HepG2 (cell line): ENCODE results near the gene TMIGD2. TPM values are rescaled to one million over a fixed set of nuclear protein-coding genes. Genes with fewer than 3 reads are reported as not detected.
A peak's percentile ranks its signal among the peaks of the same experiment; 100 is the strongest.

Experiments
- ATAC-seq: fragments of 200-7000 bp; cut with Tn5 transposase; 3 replicates; pipeline ENCODE4 v1.9.1; 2020; ENCODE audit warnings: mild to moderate bottlenecking, moderate library complexity
- BruUV-seq: library from RNA; stranded (reverse); fragments of 400-500 nt; replicated peaks from 2 replicates; lab custom pipeline; 2021; lab: Mats Ljungman, UMichigan
- CTCF ChIA-PET: fragments of 300-600 bp; formaldehyde crosslinking; extraction: SDS; loops from one replicate; lab custom pipeline; 2021; ENCODE audit warnings: low total read pairs, inconsistent platforms, low intra/inter-chr PET ratio; lab: Yijun Ruan, JAX
- POLR2A ChIA-PET: fragments of 350-600 bp; sonication (Branson Sonifier 250); formaldehyde crosslinking; loops from one replicate; lab custom pipeline; 2020; ENCODE audit warnings: antibody characterized with exemption, inconsistent platforms; lab: Yijun Ruan, JAX
- DNase-seq: peaks from one replicate; pipeline ENCODE4 v3.0.0-alpha.2; 2015; ENCODE audit warnings: low spot score
- FAIRE-seq: peaks from 3 replicates; lab custom pipeline; 2011; peaks lifted over from hg19 to GRCh38; lab: Jason Lieb, UNC
- H2AFZ ChIP-seq: one replicate; pipeline ENCODE4 v1.6.1; 2011; ENCODE audit warnings: low read length, inconsistent platforms
- H3K27ac ChIP-seq: fragments of 300-600 bp; 3 replicates; pipeline ENCODE4 v1.8.0; 2011; ENCODE audit warnings: mixed run types, mild to moderate bottlenecking, mixed read lengths, low read length, inconsistent platforms; ENCODE audit not compliant: insufficient read depth; ENCODE audit errors: extremely low read length
- H3K27me3 ChIP-seq, 2 experiments: fragments of 200-600 bp in 1 of 2; 2 replicates in 1 of 2; 3 replicates in 1 of 2; pipeline versions ENCODE4 v1.6.0 to v1.8.0; 2011; ENCODE audit warnings: low read length in 2 of 2, mild to moderate bottlenecking in 2 of 2, moderate library complexity in 2 of 2, inconsistent platforms in 1 of 2; ENCODE audit not compliant: insufficient read depth in 2 of 2, control insufficient read depth in 1 of 2
- H3K36me3 ChIP-seq, 2 experiments: fragments of 200-600 bp in 1 of 2; replicated peaks in 1 of 2; 2 replicates in 1 of 2; 3 replicates in 1 of 2; pipeline versions ENCODE4 v1.5.1 to v1.8.0; 2011; ENCODE audit warnings: low read length in 2 of 2, inconsistent platforms in 1 of 2; ENCODE audit not compliant: insufficient read depth in 2 of 2, control insufficient read depth in 1 of 2
- H3K4me1 ChIP-seq: 2 replicates; pipeline ENCODE4 v1.5.1; 2012; ENCODE audit warnings: low read length, inconsistent platforms; ENCODE audit not compliant: insufficient read depth
- H3K4me2 ChIP-seq: 2 replicates; pipeline ENCODE4 v1.6.0; 2011; ENCODE audit warnings: low read depth, low read length, inconsistent platforms
- H3K4me3 ChIP-seq, 3 experiments: fragments of 200-600 bp in 1 of 3; sonication (generic), shearing (Covaris generic) in 1 of 3; replicated peaks in 1 of 3; 2 replicates each; pipeline ENCODE4 v1.5.1; 2011 to 2016; ENCODE audit warnings: low read length in 3 of 3, inconsistent platforms in 2 of 3, low read depth in 2 of 3, mild to moderate bottlenecking in 2 of 3, control low read depth in 1 of 3, mixed read lengths in 1 of 3; ENCODE audit not compliant: insufficient read depth in 1 of 3
- H3K79me2 ChIP-seq: one replicate; pipeline ENCODE4 v1.6.1; 2011; ENCODE audit warnings: low read length, inconsistent platforms; ENCODE audit not compliant: insufficient read depth
- H3K9ac ChIP-seq: 2 replicates; pipeline ENCODE4 v1.6.0; 2011; ENCODE audit warnings: mild to moderate bottlenecking, low read depth, low read length, inconsistent platforms; ENCODE audit not compliant: insufficient read depth
- H3K9me3 ChIP-seq: 2 replicates; pipeline ENCODE4 v1.5.1; 2012; ENCODE audit warnings: mild to moderate bottlenecking, low read length
- H4K20me1 ChIP-seq: 2 replicates; pipeline ENCODE4 v1.6.0; 2011; ENCODE audit warnings: inconsistent platforms, mild to moderate bottlenecking, low read length, moderate library complexity; ENCODE audit not compliant: insufficient read depth
- ATF1 ChIP-seq: IDR thresholded peaks from 2 replicates; pipeline ENCODE4 v1.6.1; 2016; ENCODE audit warnings: mild to moderate bottlenecking, control low read depth
- IRX3 ChIP-seq: sonication (generic); formaldehyde crosslinking; IDR thresholded peaks from 2 replicates; pipeline ENCODE4 v1.8.1; 2023; ENCODE audit warnings: mild to moderate bottlenecking, low read depth, missing genetic modification reagents, borderline replicate concordance
- KDM3A ChIP-seq: IDR thresholded peaks from 2 replicates; pipeline ENCODE4 v1.6.1; 2018; ENCODE audit warnings: low read depth, missing compliant biosample characterization
- PRMT3 ChIP-seq: sonication (generic); formaldehyde crosslinking; IDR thresholded peaks from 2 replicates; pipeline ENCODE4 v1.8.1; 2022; ENCODE audit warnings: low read depth, mild to moderate bottlenecking, moderate library complexity, missing genetic modification reagents, borderline replicate concordance
- SRSF1 ChIP-seq: fragments of 200-400 bp; formaldehyde crosslinking; optimal IDR thresholded peaks from 2 replicates; pipeline ENCODE3; 2017; ENCODE audit warnings: mild to moderate bottlenecking, low read depth, low read length, moderate library complexity
- TIGD3 ChIP-seq: sonication (generic); formaldehyde crosslinking; IDR thresholded peaks from 2 replicates; pipeline ENCODE4 v1.5.1; 2020; ENCODE audit warnings: mild to moderate bottlenecking, missing genetic modification reagents, borderline replicate concordance
- ZBTB46 ChIP-seq: sonication (generic); formaldehyde crosslinking; IDR thresholded peaks from 2 replicates; pipeline ENCODE4 v1.4.0; 2020; ENCODE audit warnings: mild to moderate bottlenecking, missing genetic modification reagents, borderline replicate concordance
- ZFP82 ChIP-seq: sonication (generic); formaldehyde crosslinking; IDR thresholded peaks from 2 replicates; pipeline ENCODE4 v1.5.1; 2020; ENCODE audit warnings: mild to moderate bottlenecking, missing genetic modification reagents, borderline replicate concordance
- ZNF317 ChIP-seq: sonication (generic); formaldehyde crosslinking; IDR thresholded peaks from 2 replicates; pipeline ENCODE4 v1.5.0; 2020; ENCODE audit warnings: mild to moderate bottlenecking, missing genetic modification reagents
- ZNF766 ChIP-seq: sonication (generic); formaldehyde crosslinking; IDR thresholded peaks from 2 replicates; pipeline ENCODE4 v1.5.0; 2020; ENCODE audit warnings: missing genetic modification reagents, borderline replicate concordance
- ZSCAN22 ChIP-seq: sonication (generic); formaldehyde crosslinking; IDR thresholded peaks from 2 replicates; pipeline ENCODE4 v1.4.0; 2020; ENCODE audit warnings: mild to moderate bottlenecking, missing genetic modification reagents
- WGBS: methylation state at CpG from one replicate; pipeline ENCODE4 v1.1.6; 2017; ENCODE audit warnings: low lambda C conversion rate; 5-methylcytosine and 5-hydroxymethylcytosine counted together
- in situ Hi-C: cut with HindIII; loops from 2 replicates; pipeline ENCODE4 v1.10.0; 2017; ENCODE audit warnings: low pct_unique_long_range_greater_than_20kb; ENCODE audit not compliant: extremely low pct_ligation_motif_present
- intact Hi-C: fragments of 100-400 bp; cut with micrococcal nuclease; formaldehyde crosslinking; loops from one replicate; pipeline ENCODE4 v1.10.0; 2022; ENCODE audit not compliant: unreplicated experiment
- polyA plus RNA-seq, 8 experiments: library from polyadenylated mRNA; depleted of rRNA in 3 of 8; stranded (reverse) in 7 of 8; unstranded in 1 of 8; fragments of >200 nt; fragmentation: Illumina TruSeq in 4 of 8; extraction: Trizol in 4 of 8; gene quantifications; 2 replicates each; pipeline versions ENCODE4 v1.2.1 to v1.2.3, GENCODE V29; 2011 to 2016; ENCODE audit warnings: low read depth in 4 of 8, missing spikeins in 1 of 8, mixed read lengths in 1 of 8; ENCODE audit not compliant: insufficient read depth in 1 of 8
- total RNA-seq, 5 experiments: library from RNA; depleted of rRNA; stranded (reverse); fragments of >200 nt; fragmentation: Illumina TruSeq; extraction: Trizol; gene quantifications; 2 replicates each; pipeline ENCODE4 v1.2.3, GENCODE V29; 2016; ENCODE audit warnings: low read depth in 1 of 5
- TF ChIP-seq, protein P1 (sequence below): sonication (generic); formaldehyde crosslinking; conservative IDR thresholded peaks from 2 replicates; pipeline ENCODE4 v1.4.0; 2020; ENCODE audit warnings: mild to moderate bottlenecking, missing genetic modification reagents, moderate library complexity
- TF ChIP-seq, protein P2 (sequence below): sonication (generic); formaldehyde crosslinking; IDR thresholded peaks from 2 replicates; pipeline ENCODE4 v1.5.1; 2020; ENCODE audit warnings: missing genetic modification reagents, mild to moderate bottlenecking, borderline replicate concordance

The TMIGD2 gene
- total and polyA plus RNA-seq, 2 of the 13 experiments (the other 11 are each of a cell fraction or from before 2014, with no cell fraction given): 0.11 to 1.0 TPM

GRCh38 chr19:4246767-4247593 lies 55.2 kb downstream of the TMIGD2 start, which contains the start of gene YJU2:
Gene YJU2, plus strand, starts transcription at chr19:4247080. Its CDS starts 67 bp downstream, at chr19:4247147.
- Histone ChIP-seq H3K9ac (peak within 1 kb of the TSS; percentile 93), H3K4me3 (peak within 1 kb of the TSS; percentile 72 to 89 (median 84)), H2AFZ (peak within 1 kb of the TSS; percentile 88), H3K4me1 (peaks cover 15% of the 10 kb centered on the region), H4K20me1 (no peaks in the 10 kb centered on the region), H3K27me3 (no peaks in the 10 kb centered on the region; a peak in 2 of 5 replicates), H3K9me3 (peaks cover 7% of the 10 kb centered on the region), H3K36me3 (peaks cover 11 to 26% of the 10 kb centered on the region in 2 experiments; a peak in 4 of 5 replicates), H3K27ac (peak within 1 kb of the TSS; percentile 96), H3K79me2 (no peaks in the 10 kb centered on the region), H3K4me2 (peak within 1 kb of the TSS; percentile 82)
- DNase-seq: peak; percentile 99
- intact Hi-C loops: no loop called here
- CTCF ChIA-PET: no interaction called here
- in situ Hi-C loops: no loop called here
- peak; percentile 95 for ATAC-seq
- FAIRE-seq: peak; percentile 95
- TSS peak; percentile 99 for BruUV-seq
- POLR2A ChIA-PET: interaction anchor here (0.5 to 1.3 kb wide), 13 partner anchors 13 to 486 kb away, joined by 3 to 25 read pairs (median 4); partner anchors contain the start of genes APBA3, CREB3L3, HDGFL2 and MPND
- 2% methylated on average over 41 of the region's 45 CpGs for WGBS
- TF ChIP-seq ZBTB46 (CRISPR knock-in tag) (no peak), PRMT3 (CRISPR knock-in tag) (no peak), ZNF317 (peak; percentile 67; the same call in 1 of the 2 replicates), ZNF766 (peak; percentile 51; the same call in 1 of the 2 replicates), ZFP82 (CRISPR knock-in tag) (peak; percentile 30; the same call in 1 of the 2 replicates), TIGD3 (CRISPR knock-in tag) (0 out of 2 replicates have a peak, but pooled peaks have one; percentile 74), SRSF1 (no peak), IRX3 (CRISPR knock-in tag) (no peak), ZSCAN22 (CRISPR knock-in tag) (no peak), KDM3A (peak; percentile 82; the same call in 1 of the 2 replicates), ATF1 (CRISPR knock-in tag) (peak; percentile 98)
- TF ChIP-seq, protein P1, sequence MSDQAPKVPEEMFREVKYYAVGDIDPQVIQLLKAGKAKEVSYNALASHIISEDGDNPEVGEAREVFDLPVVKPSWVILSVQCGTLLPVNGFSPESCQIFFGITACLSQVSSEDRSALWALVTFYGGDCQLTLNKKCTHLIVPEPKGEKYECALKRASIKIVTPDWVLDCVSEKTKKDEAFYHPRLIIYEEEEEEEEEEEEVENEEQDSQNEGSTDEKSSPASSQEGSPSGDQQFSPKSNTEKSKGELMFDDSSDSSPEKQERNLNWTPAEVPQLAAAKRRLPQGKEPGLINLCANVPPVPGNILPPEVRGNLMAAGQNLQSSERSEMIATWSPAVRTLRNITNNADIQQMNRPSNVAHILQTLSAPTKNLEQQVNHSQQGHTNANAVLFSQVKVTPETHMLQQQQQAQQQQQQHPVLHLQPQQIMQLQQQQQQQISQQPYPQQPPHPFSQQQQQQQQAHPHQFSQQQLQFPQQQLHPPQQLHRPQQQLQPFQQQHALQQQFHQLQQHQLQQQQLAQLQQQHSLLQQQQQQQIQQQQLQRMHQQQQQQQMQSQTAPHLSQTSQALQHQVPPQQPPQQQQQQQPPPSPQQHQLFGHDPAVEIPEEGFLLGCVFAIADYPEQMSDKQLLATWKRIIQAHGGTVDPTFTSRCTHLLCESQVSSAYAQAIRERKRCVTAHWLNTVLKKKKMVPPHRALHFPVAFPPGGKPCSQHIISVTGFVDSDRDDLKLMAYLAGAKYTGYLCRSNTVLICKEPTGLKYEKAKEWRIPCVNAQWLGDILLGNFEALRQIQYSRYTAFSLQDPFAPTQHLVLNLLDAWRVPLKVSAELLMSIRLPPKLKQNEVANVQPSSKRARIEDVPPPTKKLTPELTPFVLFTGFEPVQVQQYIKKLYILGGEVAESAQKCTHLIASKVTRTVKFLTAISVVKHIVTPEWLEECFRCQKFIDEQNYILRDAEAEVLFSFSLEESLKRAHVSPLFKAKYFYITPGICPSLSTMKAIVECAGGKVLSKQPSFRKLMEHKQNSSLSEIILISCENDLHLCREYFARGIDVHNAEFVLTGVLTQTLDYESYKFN (CRISPR knock-in tag): peak; percentile 32; the same call in 1 of the 2 replicates
- TF ChIP-seq, protein P2, sequence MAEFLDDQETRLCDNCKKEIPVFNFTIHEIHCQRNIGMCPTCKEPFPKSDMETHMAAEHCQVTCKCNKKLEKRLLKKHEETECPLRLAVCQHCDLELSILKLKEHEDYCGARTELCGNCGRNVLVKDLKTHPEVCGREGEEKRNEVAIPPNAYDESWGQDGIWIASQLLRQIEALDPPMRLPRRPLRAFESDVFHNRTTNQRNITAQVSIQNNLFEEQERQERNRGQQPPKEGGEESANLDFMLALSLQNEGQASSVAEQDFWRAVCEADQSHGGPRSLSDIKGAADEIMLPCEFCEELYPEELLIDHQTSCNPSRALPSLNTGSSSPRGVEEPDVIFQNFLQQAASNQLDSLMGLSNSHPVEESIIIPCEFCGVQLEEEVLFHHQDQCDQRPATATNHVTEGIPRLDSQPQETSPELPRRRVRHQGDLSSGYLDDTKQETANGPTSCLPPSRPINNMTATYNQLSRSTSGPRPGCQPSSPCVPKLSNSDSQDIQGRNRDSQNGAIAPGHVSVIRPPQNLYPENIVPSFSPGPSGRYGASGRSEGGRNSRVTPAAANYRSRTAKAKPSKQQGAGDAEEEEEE (CRISPR knock-in tag): peak; percentile 55; the same call in 1 of the 2 replicates
